SH-SY5Y (cell line): ENCODE data around the gene CYP1A2.

Experiments
- GATA2 ChIP-seq: IDR thresholded peaks from 2 replicates; pipeline ENCODE4 v1.6.1; 2011; ENCODE audit warnings: mild to moderate bottlenecking, low read depth, low read length
- GATA3 ChIP-seq: IDR thresholded peaks from 2 replicates; pipeline ENCODE4 v1.6.1; 2011; ENCODE audit warnings: low read depth, mild to moderate bottlenecking, low read length, moderate library complexity

DNA sequence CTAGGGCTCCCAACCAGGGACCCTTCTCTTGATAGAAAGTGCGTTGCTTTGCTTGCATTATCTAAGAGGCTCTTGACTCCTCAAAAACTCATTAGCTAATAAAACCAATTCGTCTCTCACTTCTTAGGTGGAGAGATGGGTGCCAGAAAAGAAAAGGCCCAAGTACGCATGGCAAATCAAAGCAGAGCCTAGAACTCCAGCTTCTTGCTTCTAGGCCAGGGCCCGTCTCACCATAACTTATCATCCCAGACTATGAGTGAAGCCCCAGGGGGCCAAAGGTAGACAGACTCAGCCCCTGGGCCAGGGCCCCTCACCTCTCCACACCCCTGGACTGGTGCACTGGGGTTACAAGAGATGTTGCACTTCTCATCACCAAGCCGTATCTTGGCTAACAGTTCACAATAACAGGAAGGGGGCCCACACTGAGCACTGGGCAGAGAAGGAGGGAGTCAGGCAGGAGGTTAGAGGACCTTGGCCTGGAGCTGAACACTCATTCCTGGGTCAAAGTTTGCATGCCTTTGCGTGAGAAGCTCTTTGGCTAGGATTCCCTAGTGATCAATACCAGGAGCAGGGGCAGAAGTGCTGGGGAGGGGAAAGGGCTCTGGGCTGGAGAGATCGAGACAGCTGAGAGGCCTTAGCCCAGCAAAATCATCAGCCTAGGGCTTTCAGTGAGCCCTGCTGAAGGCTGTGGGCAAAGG lies 17.9 kb upstream of the CYP1A2 start:
- TF ChIP-seq GATA2 (no peak), GATA3 (no peak)
